K562 (cell line): Measurements from ENCODE around the gene TCF25. TPM values are rescaled to one million over a fixed set of nuclear protein-coding genes. Genes with fewer than 3 reads are reported as not detected.

Experiments
- ATAC-seq: fragments of 200-7000 bp; cut with Tn5 transposase; 3 replicates; pipeline ENCODE4 v1.9.1; 2020; ENCODE audit warnings: moderate library complexity
- BruUV-seq: library from RNA; stranded (reverse); fragments of 400-500 nt; replicated peaks from 2 replicates; lab custom pipeline; 2021; lab: Mats Ljungman, UMichigan
- CTCF ChIA-PET: fragments of 300-600 bp; formaldehyde crosslinking; extraction: SDS; loops from one replicate; lab custom pipeline; 2021; ENCODE audit warnings: low intra/inter-chr PET ratio; lab: Yijun Ruan, JAX
- POLR2A ChIA-PET: fragments of 300-600, 350-650 bp; sonication (Branson Sonifier 250); formaldehyde crosslinking; extraction: SDS; loops from one replicate; lab custom pipeline; 2021; ENCODE audit warnings: antibody characterized with exemption, inconsistent platforms; lab: Yijun Ruan, JAX
- DNase-seq, 4 experiments: peaks; one replicate each; pipeline versions ENCODE4 v3.0.0 to v3.0.0-alpha.2; 2011 to 2018; ENCODE audit warnings: low spot score in 3 of 4, mixed read lengths in 3 of 4; ENCODE audit errors: extremely low read depth in 1 of 4
- FAIRE-seq: peaks from 2 replicates; lab custom pipeline; 2011; peaks lifted over from hg19 to GRCh38; lab: Jason Lieb, UNC
- H2AFZ ChIP-seq: 2 replicates; pipeline ENCODE4 v1.6.0; 2011; ENCODE audit warnings: low read depth, low read length, control low read depth, inconsistent platforms
- H3K27ac ChIP-seq: fragments of 200-600 bp; 3 replicates; pipeline ENCODE4 v1.8.0; 2011; ENCODE audit warnings: low read depth, mild to moderate bottlenecking, control low read depth, inconsistent platforms, low read length, moderate library complexity, mixed read lengths; ENCODE audit errors: extremely low read depth
- H3K27me3 ChIP-seq, 2 experiments: fragments of 300-600 bp in 1 of 2; 2 replicates in 1 of 2; 3 replicates in 1 of 2; pipeline versions ENCODE4 v1.6.0 to v1.8.0; 2011; ENCODE audit warnings: inconsistent platforms in 2 of 2, low read length in 2 of 2, mild to moderate bottlenecking in 1 of 2, mixed read lengths in 1 of 2, moderate library complexity in 1 of 2; ENCODE audit not compliant: control insufficient read depth in 2 of 2, insufficient read depth in 2 of 2
- H3K36me3 ChIP-seq: fragments of 300-600 bp; 3 replicates; pipeline ENCODE4 v1.8.0; 2011; ENCODE audit warnings: mild to moderate bottlenecking, low read length, inconsistent platforms; ENCODE audit not compliant: control insufficient read depth, insufficient read depth
- H3K4me1 ChIP-seq, 2 experiments: fragments of 200-600 bp in 1 of 2; replicated peaks in 1 of 2; 2 replicates in 1 of 2; 3 replicates in 1 of 2; pipeline versions ENCODE4 v1.5.1 to v1.8.0; 2011; ENCODE audit warnings: inconsistent platforms in 2 of 2, low read length in 2 of 2, mild to moderate bottlenecking in 1 of 2, mixed read lengths in 1 of 2, moderate library complexity in 1 of 2; ENCODE audit not compliant: control insufficient read depth in 2 of 2, insufficient read depth in 2 of 2
- H3K4me2 ChIP-seq: 2 replicates; pipeline ENCODE4 v1.6.1; 2011; ENCODE audit warnings: low read length, control low read depth, inconsistent platforms, mixed read lengths; ENCODE audit not compliant: insufficient read depth
- H3K4me3 ChIP-seq: fragments of 200-600 bp; sonication (generic), shearing (Covaris generic); 2 replicates; pipeline ENCODE4 v1.5.1; 2016; ENCODE audit warnings: control low read depth, inconsistent platforms
- H3K79me2 ChIP-seq: fragments of 200-600 bp; 3 replicates; pipeline ENCODE4 v1.8.0; 2011; ENCODE audit warnings: low read length, inconsistent platforms; ENCODE audit not compliant: control insufficient read depth, insufficient read depth
- H3K9ac ChIP-seq, 2 experiments: 2 replicates each; pipeline versions ENCODE4 v1.6.0 to v1.6.1; 2011; ENCODE audit warnings: low read depth in 2 of 2, low read length in 2 of 2, control low read depth in 1 of 2, inconsistent platforms in 1 of 2, mild to moderate bottlenecking in 1 of 2, mixed read lengths in 1 of 2; ENCODE audit not compliant: insufficient read depth in 1 of 2
- H3K9me1 ChIP-seq: one replicate; pipeline ENCODE4 v1.6.0; 2011; ENCODE audit warnings: inconsistent platforms, mild to moderate bottlenecking, low read length, moderate library complexity; ENCODE audit not compliant: control insufficient read depth, insufficient read depth
- H3K9me3 ChIP-seq: replicated peaks from 2 replicates; pipeline ENCODE4 v1.5.1; 2011; ENCODE audit warnings: low read depth, low read length, inconsistent platforms; ENCODE audit not compliant: control insufficient read depth, insufficient read depth
- H4K20me1 ChIP-seq: replicated peaks from 2 replicates; pipeline ENCODE4 v1.6.1; 2011; ENCODE audit warnings: low read length, inconsistent platforms, mixed read lengths; ENCODE audit not compliant: control insufficient read depth, insufficient read depth
- CEBPZ ChIP-seq: fragments of 150-350 bp; IDR thresholded peaks from 2 replicates; pipeline ENCODE4 v1.6.1; 2014; ENCODE audit warnings: low read depth, mild to moderate bottlenecking, low read length, borderline replicate concordance
- CHD2 ChIP-seq: IDR thresholded peaks from 2 replicates; pipeline ENCODE4 v1.6.1; 2011; ENCODE audit warnings: low read depth, low read length
- FOXK2 ChIP-seq, 2 experiments: fragments of 450-650 bp; IDR thresholded peaks in 1 of 2; conservative IDR thresholded peaks in 1 of 2; 2 replicates each; pipeline ENCODE4 v1.6.1; 2016; ENCODE audit warnings: low read depth in 2 of 2, mild to moderate bottlenecking in 1 of 2
- MTF1 ChIP-seq: fragments of 250-450 bp; sonication (Bioruptor Pico); IDR thresholded peaks from 2 replicates; pipeline ENCODE4 v1.9.0; 2021; ENCODE audit warnings: moderate library complexity, mild to moderate bottlenecking, inconsistent platforms, borderline replicate concordance
- NEUROD1 ChIP-seq: fragments of 150-350 bp; IDR thresholded peaks from 2 replicates; pipeline ENCODE4 v1.6.1; 2014; ENCODE audit warnings: borderline replicate concordance, low read length, low read depth; ENCODE audit not compliant: partially characterized antibody
- RAD51 ChIP-seq: fragments of 450-650 bp; IDR thresholded peaks from 2 replicates; pipeline ENCODE4 v1.7.1; 2016; ENCODE audit warnings: low read depth, mild to moderate bottlenecking, borderline replicate concordance
- SP2 ChIP-seq: IDR thresholded peaks from 2 replicates; pipeline ENCODE4 v1.6.1; 2011; ENCODE audit warnings: mild to moderate bottlenecking, low read depth, low read length, moderate library complexity; ENCODE audit not compliant: poor library complexity, severe bottlenecking; ENCODE audit errors: extremely low read depth
- TFAP4 ChIP-seq: sonication (generic); formaldehyde crosslinking; IDR thresholded peaks from 2 replicates; pipeline ENCODE4 v1.8.0; 2022; ENCODE audit warnings: missing genetic modification reagents, mild to moderate bottlenecking, moderate library complexity, borderline replicate concordance
- USF2 ChIP-seq: sonication (generic); formaldehyde crosslinking; IDR thresholded peaks from 2 replicates; pipeline ENCODE4 v1.5.0; 2020; ENCODE audit warnings: missing genetic modification reagents
- XRCC4 ChIP-seq: IDR thresholded peaks from one replicate; pipeline ENCODE4 v1.6.1; 2011; ENCODE audit not compliant: insufficient read depth, insufficient read length; ENCODE audit errors: extremely low read depth
- ZBTB33 ChIP-seq: sonication (generic); formaldehyde crosslinking; IDR thresholded peaks from 2 replicates; pipeline ENCODE4 v1.8.1; 2023; ENCODE audit warnings: mild to moderate bottlenecking, missing genetic modification reagents
- ZNF143 ChIP-seq: sonication (generic); formaldehyde crosslinking; IDR thresholded peaks from 2 replicates; pipeline ENCODE4 v1.9.0; 2022; ENCODE audit warnings: mild to moderate bottlenecking, missing genetic modification reagents
- ZNF431 ChIP-seq: sonication (generic); formaldehyde crosslinking; IDR thresholded peaks from 2 replicates; pipeline ENCODE4 v1.8.0; 2022; ENCODE audit warnings: mild to moderate bottlenecking, missing genetic modification reagents
- WGBS: fragments of 100-300 bp; shearing (Covaris generic); methylation state at CpG from one replicate; pipeline ENCODE4 v1.1.6; 2016; ENCODE audit warnings: low coverage, mixed read lengths; ENCODE audit not compliant: insufficient coverage; ENCODE audit errors: missing lambda C conversion rate; 5-methylcytosine and 5-hydroxymethylcytosine counted together
- in situ Hi-C: fragments of 300-500 bp; cut with MboI; formaldehyde crosslinking; loops from 4 replicates; pipeline ENCODE4 v1.15.0; 2018; ENCODE audit warnings: inconsistent platforms, mixed read lengths
- intact Hi-C: fragments of 100-400 bp; cut with micrococcal nuclease; formaldehyde crosslinking; loops from 2 replicates; pipeline ENCODE4 v1.14.2; 2022
- polyA plus RNA-seq, 8 experiments: library from polyadenylated mRNA; depleted of rRNA in 4 of 8; stranded (reverse) in 5 of 8; unstranded in 3 of 8; fragments of >200 nt; fragmentation: Nextera tagmentation in 2 of 8; fragmentation: Illumina TruSeq in 1 of 8; extraction: Ambion mirVana in 2 of 8; extraction: Trizol in 1 of 8; gene quantifications; 2 replicates each; pipeline versions ENCODE4 v1.2.1 to v1.2.3, GENCODE V29; 2011 to 2014; ENCODE audit warnings: inconsistent platforms in 1 of 8, missing spikeins in 1 of 8
- total RNA-seq, 7 experiments: library from RNA; depleted of rRNA in 6 of 7; stranded (reverse); fragments of >200 nt in 6 of 7; fragmentation: Illumina TruSeq in 2 of 7; extraction: Trizol in 2 of 7; gene quantifications; 2 replicates each; pipeline versions ENCODE4 v1.2.1 to v1.2.3, GENCODE V29; 2011 to 2021; ENCODE audit warnings: low replicate concordance in 1 of 7

Gene TCF25
- total and polyA plus RNA-seq, 9 of the 15 experiments (the other 6 are each of a cell fraction or from before 2014, with no cell fraction given): 9.0 to 154 (median 83.8) TPM

GRCh38 chr16:89958068-89958467, 84.7 kb downstream of the TCF25 start (continued):
- TF ChIP-seq FOXK2 (conservative IDR thresholded peaks at IDR 0.05 in 1 of 2, IDR thresholded peaks at IDR 0.05 in 1 of 2; ENCODE audit: low read depth in 2 of 2): no peak
- TF ChIP-seq CEBPZ: peak; percentile 28; the same call in 1 of the 2 replicates
- TF ChIP-seq ZNF431 (CRISPR knock-in tag): no peak
- no peak for TF ChIP-seq MTF1 (CRISPR knock-in tag)
- 0 out of 2 replicates have a peak, but pooled peaks have one; percentile 26 for TF ChIP-seq CHD2
- peak; percentile 50 for TF ChIP-seq NEUROD1
- TF ChIP-seq SP2: peak; percentile 55

- no TSS peak for BruUV-seq
- no peak overlapping the region for H3K9ac ChIP-seq
- in situ Hi-C loops: no loop called here
- H3K4me3 ChIP-seq: no peak overlapping the region
- WGBS: 98% methylated on average over 9 of the region's 10 CpGs
- H3K79me2 ChIP-seq: no peaks in the 10 kb centered on the region
- H2AFZ ChIP-seq: no peak overlapping the region
- H4K20me1 ChIP-seq: 0 out of 2 replicates have a peak, but pooled peaks cover 3% of the 10 kb centered on the region
- H3K9me1 ChIP-seq: peaks cover 3% of the 10 kb centered on the region
- no peak for FAIRE-seq
- no peak overlapping the region for H3K27ac ChIP-seq
- DNase-seq: no peak
- no peaks in the 10 kb centered on the region for H3K27me3 ChIP-seq
- ChIA-PET POLR2A (no interaction called here), CTCF (no interaction called here)
- H3K9me3 ChIP-seq: no peaks in the 10 kb centered on the region
- intact Hi-C loops: no loop called here
- ATAC-seq: no peak
- no peak overlapping the region for H3K4me2 ChIP-seq
- H3K36me3 ChIP-seq: peaks cover 62% of the 10 kb centered on the region
- H3K4me1 ChIP-seq: peaks cover 0 to 32% of the 10 kb centered on the region in 2 experiments; a peak in 2 of 5 replicates
- TF ChIP-seq TFAP4 (CRISPR knock-in tag): peak; percentile 34; the same call in 1 of the 2 replicates
- peak; percentile 65 for TF ChIP-seq USF2 (CRISPR knock-in tag)
- peak; percentile 94 for TF ChIP-seq ZBTB33 (CRISPR knock-in tag)
- TF ChIP-seq XRCC4: no peak
- peak; percentile 21; the same call in 1 of the 2 replicates for TF ChIP-seq RAD51
- TF ChIP-seq ZNF143: peak; percentile 67
These were observed 85.2 kb downstream of the TCF25 start for GRCh38 chr16:89958596-89958995.
